Measurements from ENCODE around the gene MCM5.

DNA sequence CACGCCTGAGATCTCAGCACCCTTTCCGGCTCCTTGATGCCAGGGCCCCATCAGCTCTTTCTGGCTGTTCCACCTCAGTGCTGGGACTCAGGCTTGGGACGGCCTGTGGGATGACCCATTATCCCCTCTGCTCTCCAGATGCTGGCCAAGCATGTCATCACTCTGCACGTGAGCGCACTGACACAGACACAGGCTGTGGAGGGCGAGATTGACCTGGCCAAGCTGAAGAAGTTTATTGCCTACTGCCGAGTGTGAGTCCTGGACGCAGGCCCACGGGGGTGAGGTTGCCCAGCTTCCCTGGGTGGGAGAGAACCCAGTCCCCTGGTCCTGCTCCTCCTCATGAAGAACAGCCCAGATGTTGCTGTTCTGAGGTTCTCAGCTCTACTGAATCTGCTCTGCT is 17.7 kb downstream of the MCM5 start:
- TF ChIP-seq CTCF (CRISPR knock-in tag; IDR thresholded peaks at IDR 0.05) (no peak), TCF7L2 (IDR thresholded peaks at IDR 0.05; ENCODE audit: low read depth, low read length) (no peak)
- TF ChIP-seq, protein P1, sequence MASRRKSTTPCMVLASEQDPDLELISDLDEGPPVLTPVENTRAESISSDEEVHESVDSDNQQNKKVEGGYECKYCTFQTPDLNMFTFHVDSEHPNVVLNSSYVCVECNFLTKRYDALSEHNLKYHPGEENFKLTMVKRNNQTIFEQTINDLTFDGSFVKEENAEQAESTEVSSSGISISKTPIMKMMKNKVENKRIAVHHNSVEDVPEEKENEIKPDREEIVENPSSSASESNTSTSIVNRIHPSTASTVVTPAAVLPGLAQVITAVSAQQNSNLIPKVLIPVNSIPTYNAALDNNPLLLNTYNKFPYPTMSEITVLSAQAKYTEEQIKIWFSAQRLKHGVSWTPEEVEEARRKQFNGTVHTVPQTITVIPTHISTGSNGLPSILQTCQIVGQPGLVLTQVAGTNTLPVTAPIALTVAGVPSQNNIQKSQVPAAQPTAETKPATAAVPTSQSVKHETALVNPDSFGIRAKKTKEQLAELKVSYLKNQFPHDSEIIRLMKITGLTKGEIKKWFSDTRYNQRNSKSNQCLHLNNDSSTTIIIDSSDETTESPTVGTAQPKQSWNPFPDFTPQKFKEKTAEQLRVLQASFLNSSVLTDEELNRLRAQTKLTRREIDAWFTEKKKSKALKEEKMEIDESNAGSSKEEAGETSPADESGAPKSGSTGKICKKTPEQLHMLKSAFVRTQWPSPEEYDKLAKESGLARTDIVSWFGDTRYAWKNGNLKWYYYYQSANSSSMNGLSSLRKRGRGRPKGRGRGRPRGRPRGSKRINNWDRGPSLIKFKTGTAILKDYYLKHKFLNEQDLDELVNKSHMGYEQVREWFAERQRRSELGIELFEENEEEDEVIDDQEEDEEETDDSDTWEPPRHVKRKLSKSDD (CRISPR knock-in tag; IDR thresholded peaks at IDR 0.05; ENCODE audit: low read depth), result no peak

All from HepG2 (cell line).